Liver (tissue), 3 donors: ENCODE results near the gene TIMM22.
"Not testable (repeated sequence)": the region's sequence is repeated elsewhere in the genome, so short reads cannot be mapped to it uniquely, and the experiment has no call there.

ENCODE experiments used
- CTCF ChIP-seq: fragments of 150-350 bp; IDR thresholded peaks from 2 replicates; pipeline ENCODE4 v1.5.1; 2017; ENCODE audit warnings: improper control_type of control experiment, low read depth, low read length; ENCODE audit not compliant: missing input control
- EGR1 ChIP-seq, 2 donors: IDR thresholded peaks; 2 replicates each; pipeline ENCODE4 v1.6.1; 2016 to 2018; ENCODE audit warnings: antibody characterized with exemption in 2 of 2, low read depth in 2 of 2
- FOXA1 ChIP-seq: IDR thresholded peaks from 2 replicates; pipeline ENCODE4 v1.6.1; 2016; ENCODE audit warnings: antibody characterized with exemption
- JUND ChIP-seq, 2 donors: IDR thresholded peaks; 2 replicates each; pipeline ENCODE4 v1.6.1; 2016; ENCODE audit warnings: antibody characterized with exemption in 2 of 2
- MAX ChIP-seq: IDR thresholded peaks from 2 replicates; pipeline ENCODE4 v1.6.1; 2016; ENCODE audit warnings: antibody characterized with exemption
- TAF1 ChIP-seq: conservative IDR thresholded peaks from 2 replicates; pipeline ENCODE4 v1.6.1; 2016; ENCODE audit warnings: antibody characterized with exemption, mild to moderate bottlenecking
- TF ChIP-seq, protein P1 (sequence below): IDR thresholded peaks from 2 replicates; pipeline ENCODE4 v1.6.1; 2016; ENCODE audit warnings: antibody characterized with exemption, mild to moderate bottlenecking
- donor health status: healthy.
- donor health status: healthy.

- TF ChIP-seq, protein P1, sequence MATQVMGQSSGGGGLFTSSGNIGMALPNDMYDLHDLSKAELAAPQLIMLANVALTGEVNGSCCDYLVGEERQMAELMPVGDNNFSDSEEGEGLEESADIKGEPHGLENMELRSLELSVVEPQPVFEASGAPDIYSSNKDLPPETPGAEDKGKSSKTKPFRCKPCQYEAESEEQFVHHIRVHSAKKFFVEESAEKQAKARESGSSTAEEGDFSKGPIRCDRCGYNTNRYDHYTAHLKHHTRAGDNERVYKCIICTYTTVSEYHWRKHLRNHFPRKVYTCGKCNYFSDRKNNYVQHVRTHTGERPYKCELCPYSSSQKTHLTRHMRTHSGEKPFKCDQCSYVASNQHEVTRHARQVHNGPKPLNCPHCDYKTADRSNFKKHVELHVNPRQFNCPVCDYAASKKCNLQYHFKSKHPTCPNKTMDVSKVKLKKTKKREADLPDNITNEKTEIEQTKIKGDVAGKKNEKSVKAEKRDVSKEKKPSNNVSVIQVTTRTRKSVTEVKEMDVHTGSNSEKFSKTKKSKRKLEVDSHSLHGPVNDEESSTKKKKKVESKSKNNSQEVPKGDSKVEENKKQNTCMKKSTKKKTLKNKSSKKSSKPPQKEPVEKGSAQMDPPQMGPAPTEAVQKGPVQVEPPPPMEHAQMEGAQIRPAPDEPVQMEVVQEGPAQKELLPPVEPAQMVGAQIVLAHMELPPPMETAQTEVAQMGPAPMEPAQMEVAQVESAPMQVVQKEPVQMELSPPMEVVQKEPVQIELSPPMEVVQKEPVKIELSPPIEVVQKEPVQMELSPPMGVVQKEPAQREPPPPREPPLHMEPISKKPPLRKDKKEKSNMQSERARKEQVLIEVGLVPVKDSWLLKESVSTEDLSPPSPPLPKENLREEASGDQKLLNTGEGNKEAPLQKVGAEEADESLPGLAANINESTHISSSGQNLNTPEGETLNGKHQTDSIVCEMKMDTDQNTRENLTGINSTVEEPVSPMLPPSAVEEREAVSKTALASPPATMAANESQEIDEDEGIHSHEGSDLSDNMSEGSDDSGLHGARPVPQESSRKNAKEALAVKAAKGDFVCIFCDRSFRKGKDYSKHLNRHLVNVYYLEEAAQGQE: not testable (repeated sequence)
- TF ChIP-seq CTCF; EGR1 (IDR thresholded peaks at IDR 0.05; ENCODE audit: low read depth in 2 of 2); JUND (IDR thresholded peaks at IDR 0.05); FOXA1; TAF1; MAX: not testable (repeated sequence)
Measured at GRCh38 chr17:974778-975177, 22.2 kb upstream of the TIMM22 start.
